Measurements from ENCODE around the gene WWC1. TPM values are rescaled to one million over a fixed set of nuclear protein-coding genes. Genes with fewer than 3 reads are reported as not detected.
A peak's percentile ranks its signal among the peaks of the same experiment; 100 is the strongest.

WWC1 gene
- total RNA-seq, 1 experiment from 2014 or later = 29.4 TPM

DNA sequence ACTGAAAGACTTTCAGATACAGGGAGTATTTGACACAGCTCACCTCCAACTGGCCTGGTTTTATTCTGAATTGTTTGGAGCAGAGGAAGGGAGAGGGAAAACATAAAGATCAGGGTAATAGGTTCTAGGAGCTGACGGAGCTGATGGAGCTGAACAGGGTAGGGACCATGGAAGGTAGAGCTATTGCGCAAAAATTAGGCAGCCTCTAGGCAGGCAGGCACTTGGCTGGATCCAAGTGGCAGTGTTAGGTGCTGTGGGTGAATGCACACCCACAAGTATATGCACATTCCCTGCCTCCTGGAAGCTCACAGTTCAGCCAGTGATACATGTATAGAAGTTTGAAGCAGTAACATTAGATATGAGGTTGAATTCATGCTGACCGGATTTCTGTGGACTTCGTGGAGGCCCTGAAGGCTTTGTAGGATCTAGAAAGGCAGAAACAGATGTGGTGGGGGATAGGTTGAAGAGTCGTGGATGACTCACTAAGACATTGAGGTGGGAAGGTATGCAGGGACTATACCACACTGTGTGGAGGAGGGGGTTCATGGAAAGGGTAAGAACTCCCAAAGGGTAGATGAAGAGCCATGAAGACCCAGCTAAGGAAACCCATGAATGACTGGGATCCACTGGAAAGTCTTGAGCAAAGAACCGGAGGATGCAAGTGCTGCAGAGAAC is 50.8 kb downstream of the WWC1 start:
- Histone ChIP-seq H3K27ac (ENCODE audit: low read length) (no peak overlapping the region), H3K27me3 (ENCODE audit: control insufficient read depth, insufficient read depth, low read length) (no peaks in the 10 kb centered on the region), H3K4me1 (ENCODE audit: control insufficient read depth, insufficient read depth, low read length) (no peaks in the 10 kb centered on the region), H3K9me3 (ENCODE audit: control insufficient read depth, insufficient read depth, low read depth, low read length) (no peaks in the 10 kb centered on the region), H3K36me3 (ENCODE audit: control insufficient read depth, insufficient read depth, low read length) (no peaks in the 10 kb centered on the region), H3K4me3 (ENCODE audit: low read depth in 2 of 2, low read length in 2 of 2) (no peak overlapping the region)
- ATAC-seq (0 out of 2 replicates have a peak, but pooled peaks have one; percentile 26), DNase-seq (ENCODE audit: low read depth, low spot score) (no peak)
- ChIA-PET CTCF (no interaction called here), POLR2A (no interaction called here)
- no TSS peak for BruUV-seq (replicated peaks)
- in situ Hi-C loops (cut with HindIII; ENCODE audit: low pct_unique_long_range_greater_than_20kb, low sequenced_read_pairs) (no loop called here), intact Hi-C loops (cut with micrococcal nuclease; ENCODE audit: unreplicated experiment) (no loop called here)
- TF ChIP-seq, protein P1, sequence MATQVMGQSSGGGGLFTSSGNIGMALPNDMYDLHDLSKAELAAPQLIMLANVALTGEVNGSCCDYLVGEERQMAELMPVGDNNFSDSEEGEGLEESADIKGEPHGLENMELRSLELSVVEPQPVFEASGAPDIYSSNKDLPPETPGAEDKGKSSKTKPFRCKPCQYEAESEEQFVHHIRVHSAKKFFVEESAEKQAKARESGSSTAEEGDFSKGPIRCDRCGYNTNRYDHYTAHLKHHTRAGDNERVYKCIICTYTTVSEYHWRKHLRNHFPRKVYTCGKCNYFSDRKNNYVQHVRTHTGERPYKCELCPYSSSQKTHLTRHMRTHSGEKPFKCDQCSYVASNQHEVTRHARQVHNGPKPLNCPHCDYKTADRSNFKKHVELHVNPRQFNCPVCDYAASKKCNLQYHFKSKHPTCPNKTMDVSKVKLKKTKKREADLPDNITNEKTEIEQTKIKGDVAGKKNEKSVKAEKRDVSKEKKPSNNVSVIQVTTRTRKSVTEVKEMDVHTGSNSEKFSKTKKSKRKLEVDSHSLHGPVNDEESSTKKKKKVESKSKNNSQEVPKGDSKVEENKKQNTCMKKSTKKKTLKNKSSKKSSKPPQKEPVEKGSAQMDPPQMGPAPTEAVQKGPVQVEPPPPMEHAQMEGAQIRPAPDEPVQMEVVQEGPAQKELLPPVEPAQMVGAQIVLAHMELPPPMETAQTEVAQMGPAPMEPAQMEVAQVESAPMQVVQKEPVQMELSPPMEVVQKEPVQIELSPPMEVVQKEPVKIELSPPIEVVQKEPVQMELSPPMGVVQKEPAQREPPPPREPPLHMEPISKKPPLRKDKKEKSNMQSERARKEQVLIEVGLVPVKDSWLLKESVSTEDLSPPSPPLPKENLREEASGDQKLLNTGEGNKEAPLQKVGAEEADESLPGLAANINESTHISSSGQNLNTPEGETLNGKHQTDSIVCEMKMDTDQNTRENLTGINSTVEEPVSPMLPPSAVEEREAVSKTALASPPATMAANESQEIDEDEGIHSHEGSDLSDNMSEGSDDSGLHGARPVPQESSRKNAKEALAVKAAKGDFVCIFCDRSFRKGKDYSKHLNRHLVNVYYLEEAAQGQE (IDR thresholded peaks at IDR 0.05; ENCODE audit: insufficient read depth in 1 of 2, low read depth in 2 of 2, low read length in 1 of 2) = no peak
- no peak for TF ChIP-seq TCF7L2 (IDR thresholded peaks at IDR 0.05; ENCODE audit: low read depth, low read length)

DNA sequence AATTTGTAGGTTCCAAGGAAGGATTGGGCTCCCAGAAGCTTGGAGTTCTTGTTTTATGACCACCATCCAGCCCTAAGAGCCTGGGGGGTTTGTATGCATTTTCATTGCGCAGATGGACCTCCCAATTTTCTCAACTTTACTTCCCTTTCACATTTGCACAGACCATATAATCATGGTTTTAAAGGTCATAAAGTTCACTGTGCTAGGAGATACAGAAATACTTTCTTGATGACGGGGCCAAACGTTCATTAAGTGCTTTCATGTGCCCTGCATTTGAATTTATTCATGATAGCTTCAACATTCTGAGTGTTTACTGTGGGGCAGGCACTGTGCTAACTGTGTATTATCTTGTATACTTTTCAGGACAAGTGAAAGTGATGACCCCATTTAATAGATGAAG is 51.5 kb downstream of the WWC1 start:
- no peaks in the 10 kb centered on the region for H3K36me3 ChIP-seq (ENCODE audit: control insufficient read depth, insufficient read depth, low read length)
- in situ Hi-C loops (cut with HindIII; ENCODE audit: low pct_unique_long_range_greater_than_20kb, low sequenced_read_pairs) = no loop called here
- TF ChIP-seq, protein P2, sequence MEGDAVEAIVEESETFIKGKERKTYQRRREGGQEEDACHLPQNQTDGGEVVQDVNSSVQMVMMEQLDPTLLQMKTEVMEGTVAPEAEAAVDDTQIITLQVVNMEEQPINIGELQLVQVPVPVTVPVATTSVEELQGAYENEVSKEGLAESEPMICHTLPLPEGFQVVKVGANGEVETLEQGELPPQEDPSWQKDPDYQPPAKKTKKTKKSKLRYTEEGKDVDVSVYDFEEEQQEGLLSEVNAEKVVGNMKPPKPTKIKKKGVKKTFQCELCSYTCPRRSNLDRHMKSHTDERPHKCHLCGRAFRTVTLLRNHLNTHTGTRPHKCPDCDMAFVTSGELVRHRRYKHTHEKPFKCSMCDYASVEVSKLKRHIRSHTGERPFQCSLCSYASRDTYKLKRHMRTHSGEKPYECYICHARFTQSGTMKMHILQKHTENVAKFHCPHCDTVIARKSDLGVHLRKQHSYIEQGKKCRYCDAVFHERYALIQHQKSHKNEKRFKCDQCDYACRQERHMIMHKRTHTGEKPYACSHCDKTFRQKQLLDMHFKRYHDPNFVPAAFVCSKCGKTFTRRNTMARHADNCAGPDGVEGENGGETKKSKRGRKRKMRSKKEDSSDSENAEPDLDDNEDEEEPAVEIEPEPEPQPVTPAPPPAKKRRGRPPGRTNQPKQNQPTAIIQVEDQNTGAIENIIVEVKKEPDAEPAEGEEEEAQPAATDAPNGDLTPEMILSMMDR (IDR thresholded peaks at IDR 0.05) = no peak
- TF ChIP-seq TCF7L2 (IDR thresholded peaks at IDR 0.05; ENCODE audit: low read depth, low read length) (no peak), POLR2AphosphoS5 (IDR thresholded peaks at IDR 0.05; ENCODE audit: low read depth, low read length) (no peak), SIN3A (IDR thresholded peaks at IDR 0.05; ENCODE audit: borderline replicate concordance, insufficient read depth, low read depth, low read length) (no peak)
- TF ChIP-seq, protein P1 (IDR thresholded peaks at IDR 0.05; ENCODE audit: insufficient read depth in 1 of 2, low read depth in 2 of 2, low read length in 1 of 2) = no peak
- no peaks in the 10 kb centered on the region for H3K9me3 ChIP-seq (ENCODE audit: control insufficient read depth, insufficient read depth, low read depth, low read length)
- CTCF ChIA-PET = interaction anchor here (0.6 kb wide), 1 partner anchor 50 kb away, joined by 5 read pairs; no protein-coding TSS in a partner anchor
- H3K4me1 ChIP-seq (ENCODE audit: control insufficient read depth, insufficient read depth, low read length) = no peaks in the 10 kb centered on the region
- H3K27ac ChIP-seq (ENCODE audit: low read length) = no peak overlapping the region
- no TSS peak for BruUV-seq (replicated peaks)
- POLR2A ChIA-PET = no interaction called here
- no peak for DNase-seq (ENCODE audit: low read depth, low spot score)
- no peaks in the 10 kb centered on the region for H3K27me3 ChIP-seq (ENCODE audit: control insufficient read depth, insufficient read depth, low read length)
- H3K4me3 ChIP-seq (ENCODE audit: low read depth in 2 of 2, low read length in 2 of 2) = no peak overlapping the region
- intact Hi-C loops (cut with micrococcal nuclease; ENCODE audit: unreplicated experiment) = no loop called here
- ATAC-seq = no peak

Data from Panc1 (cell line).